Choroid plexus epithelial cell (primary cell): ENCODE measurements around the gene LIMA1.
"Not testable (repeated sequence)": the region's sequence is repeated elsewhere in the genome, so short reads cannot be mapped to it uniquely, and the experiment has no call there.

Source experiments
- DNase-seq: peaks from one replicate; pipeline ENCODE4 v3.0.0-alpha.2; 2010; ENCODE audit warnings: low read depth
- H3K4me3 ChIP-seq: 2 replicates; pipeline ENCODE4 v1.5.1; 2011; ENCODE audit warnings: low read depth, mild to moderate bottlenecking, control low read depth, low read length, moderate library complexity
- TF ChIP-seq, protein P1 (sequence below): conservative IDR thresholded peaks from 2 replicates; pipeline ENCODE4 v1.5.1; 2011; ENCODE audit warnings: low read depth, mild to moderate bottlenecking, control low read depth, inconsistent platforms, low read length, moderate library complexity

LIMA1 gene

DNA sequence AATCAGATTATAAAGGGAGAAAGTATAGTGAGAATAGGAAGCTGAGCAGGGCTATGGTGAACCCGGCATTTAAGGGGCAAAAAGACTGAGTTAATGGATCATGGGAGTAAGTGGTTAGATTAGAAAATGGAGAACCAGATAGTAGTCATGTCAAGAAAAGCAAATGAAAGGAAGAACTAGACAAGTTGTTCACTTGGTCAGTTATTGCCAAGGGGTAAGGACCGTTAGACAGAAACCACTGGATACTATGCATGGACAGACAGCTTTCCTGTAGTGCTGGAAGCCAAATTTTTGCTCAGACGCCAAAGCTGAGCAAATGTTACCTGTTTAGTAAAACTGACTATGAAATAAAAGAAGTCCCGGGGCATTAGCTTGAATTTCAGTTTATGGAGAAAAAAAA is 3.8 kb downstream of the LIMA1 start:
- no peak for DNase-seq
- TF ChIP-seq, protein P1, sequence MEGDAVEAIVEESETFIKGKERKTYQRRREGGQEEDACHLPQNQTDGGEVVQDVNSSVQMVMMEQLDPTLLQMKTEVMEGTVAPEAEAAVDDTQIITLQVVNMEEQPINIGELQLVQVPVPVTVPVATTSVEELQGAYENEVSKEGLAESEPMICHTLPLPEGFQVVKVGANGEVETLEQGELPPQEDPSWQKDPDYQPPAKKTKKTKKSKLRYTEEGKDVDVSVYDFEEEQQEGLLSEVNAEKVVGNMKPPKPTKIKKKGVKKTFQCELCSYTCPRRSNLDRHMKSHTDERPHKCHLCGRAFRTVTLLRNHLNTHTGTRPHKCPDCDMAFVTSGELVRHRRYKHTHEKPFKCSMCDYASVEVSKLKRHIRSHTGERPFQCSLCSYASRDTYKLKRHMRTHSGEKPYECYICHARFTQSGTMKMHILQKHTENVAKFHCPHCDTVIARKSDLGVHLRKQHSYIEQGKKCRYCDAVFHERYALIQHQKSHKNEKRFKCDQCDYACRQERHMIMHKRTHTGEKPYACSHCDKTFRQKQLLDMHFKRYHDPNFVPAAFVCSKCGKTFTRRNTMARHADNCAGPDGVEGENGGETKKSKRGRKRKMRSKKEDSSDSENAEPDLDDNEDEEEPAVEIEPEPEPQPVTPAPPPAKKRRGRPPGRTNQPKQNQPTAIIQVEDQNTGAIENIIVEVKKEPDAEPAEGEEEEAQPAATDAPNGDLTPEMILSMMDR = no peak

DNA sequence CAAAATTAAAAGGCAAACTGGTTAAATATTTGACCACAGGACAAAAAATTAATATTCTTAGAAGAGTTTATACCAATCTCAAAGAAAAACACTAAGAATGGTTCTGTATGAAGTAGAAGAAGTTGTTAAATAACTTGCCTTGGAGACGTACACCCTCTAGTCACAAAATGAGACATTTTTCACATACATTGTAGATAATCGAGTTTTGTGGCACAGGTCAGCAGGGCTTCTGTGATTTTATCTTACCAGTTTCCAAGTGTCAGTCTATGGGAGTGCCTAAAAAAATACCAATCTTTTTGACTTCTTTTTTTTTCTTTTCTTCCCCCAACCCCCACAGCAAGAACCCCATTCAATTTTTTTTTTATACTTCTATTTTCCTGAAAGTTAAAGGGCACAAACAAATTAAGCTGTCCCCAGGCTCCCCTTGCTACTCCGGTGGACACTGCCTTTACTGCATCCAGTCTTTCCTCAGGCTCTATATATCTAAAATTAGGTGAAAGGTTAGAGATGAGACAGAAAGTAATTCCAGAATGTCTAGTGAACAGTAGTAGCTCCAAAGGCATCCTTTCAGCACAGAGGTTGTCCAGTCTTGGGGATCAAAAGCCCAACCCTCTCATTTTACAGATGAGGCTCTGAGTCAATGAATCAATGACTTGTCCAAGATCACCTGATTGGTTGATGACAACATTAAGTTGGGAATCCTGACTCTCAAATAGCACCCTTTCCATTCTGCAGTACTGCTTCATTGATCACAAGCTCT is 6.2 kb downstream of the LIMA1 start:
- H3K4me3 ChIP-seq = no peak overlapping the region
- DNase-seq = no peak
- TF ChIP-seq, protein P1 = no peak

More for the DNA sequence above, 3.8 kb downstream of the LIMA1 start:
- H3K4me3 ChIP-seq = no peak overlapping the region

DNA sequence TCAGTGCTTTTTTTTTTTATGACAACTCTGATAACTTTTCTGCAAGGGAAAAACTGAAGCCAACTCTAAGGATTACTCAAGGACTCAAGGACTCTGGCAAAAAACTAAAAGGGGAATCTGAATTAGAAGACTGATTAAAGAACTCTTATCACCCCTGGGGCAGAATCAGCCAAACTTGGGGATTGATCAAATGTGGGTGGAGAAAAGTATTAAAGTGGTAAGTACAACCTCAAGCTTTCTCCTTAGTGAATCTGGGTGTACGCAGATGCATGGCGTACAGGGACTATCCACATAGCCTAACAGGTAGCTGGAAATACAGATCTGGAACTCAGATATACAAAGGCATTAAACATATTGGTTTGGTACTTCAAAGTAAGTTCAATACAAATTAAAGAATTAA is 7.3 kb downstream of the LIMA1 start:
- no peak overlapping the region for H3K4me3 ChIP-seq
- no peak for DNase-seq
- TF ChIP-seq, protein P1 = no peak

DNA sequence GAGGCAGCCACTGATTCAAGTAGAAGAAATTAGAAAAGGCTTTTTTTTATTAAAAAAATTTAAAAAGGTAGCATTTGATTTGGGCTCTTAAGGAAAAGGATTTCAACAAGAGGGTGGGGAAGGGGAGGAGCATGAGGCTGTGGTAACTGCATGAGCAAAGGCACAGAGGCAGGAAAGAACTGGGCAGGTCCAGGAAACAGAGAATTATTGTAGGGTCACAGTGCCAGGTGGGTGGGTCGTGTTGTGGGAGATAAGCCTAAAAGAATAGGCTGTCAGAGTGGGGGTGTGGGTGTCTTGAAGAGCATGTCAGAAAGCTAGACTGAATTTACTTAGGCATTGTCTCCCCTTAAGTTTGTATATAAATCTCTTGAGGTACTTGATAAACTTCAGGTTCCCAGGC is 7.8 kb downstream of the LIMA1 start:
- TF ChIP-seq, protein P1 = no peak
- no peak for DNase-seq

DNA sequence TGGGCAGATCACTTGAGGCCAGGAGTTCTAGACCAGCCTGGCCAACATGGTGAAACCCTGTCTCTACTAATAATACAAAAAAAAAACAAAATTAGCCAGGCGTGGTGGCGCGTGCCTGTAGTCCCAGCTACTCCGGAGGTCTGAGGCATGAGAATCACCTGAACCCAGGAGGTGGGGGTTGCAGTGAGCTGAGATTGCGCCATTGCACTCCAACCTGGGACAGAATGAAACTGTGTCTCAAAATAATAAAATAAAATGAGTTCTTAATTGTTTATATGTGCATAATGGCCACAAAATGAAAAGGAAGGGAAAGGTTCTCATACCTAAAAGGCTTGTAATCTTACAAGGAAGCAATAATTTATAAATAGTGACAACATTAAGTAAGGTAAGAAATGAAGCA is 8.2 kb downstream of the LIMA1 start:
- not testable (repeated sequence) for H3K4me3 ChIP-seq, DNase-seq

More for the DNA sequence above, 7.8 kb downstream of the LIMA1 start:
- H3K4me3 ChIP-seq = no peak overlapping the region

DNA sequence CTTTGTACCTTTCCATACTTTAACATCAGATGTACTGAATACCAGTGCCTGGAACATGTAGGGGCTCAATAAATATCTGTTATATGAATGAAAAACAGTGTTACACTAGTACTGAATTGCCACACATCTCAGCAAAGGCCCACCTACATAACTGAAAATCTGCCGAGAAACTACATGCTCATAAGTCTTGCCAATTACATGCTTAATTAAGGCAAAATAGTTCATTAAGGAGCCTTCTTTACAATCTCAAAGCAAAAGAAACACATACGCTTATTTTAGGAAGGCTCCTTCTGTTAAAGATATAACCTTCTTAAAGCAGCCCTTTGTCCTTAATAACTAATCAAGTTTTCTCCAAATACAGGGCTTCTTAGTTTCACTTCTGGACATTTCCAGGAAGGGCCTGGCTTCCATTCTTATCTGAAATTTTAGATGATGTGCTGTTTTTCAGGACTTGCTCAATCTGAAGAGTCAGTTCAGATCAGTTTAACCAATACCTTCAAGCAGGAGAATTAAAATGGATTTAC is 11.5 kb downstream of the LIMA1 start:
- H3K4me3 ChIP-seq = peak overlapping the region; percentile 16
- TF ChIP-seq, protein P1 = no peak
- peak; percentile 84 for DNase-seq

DNA sequence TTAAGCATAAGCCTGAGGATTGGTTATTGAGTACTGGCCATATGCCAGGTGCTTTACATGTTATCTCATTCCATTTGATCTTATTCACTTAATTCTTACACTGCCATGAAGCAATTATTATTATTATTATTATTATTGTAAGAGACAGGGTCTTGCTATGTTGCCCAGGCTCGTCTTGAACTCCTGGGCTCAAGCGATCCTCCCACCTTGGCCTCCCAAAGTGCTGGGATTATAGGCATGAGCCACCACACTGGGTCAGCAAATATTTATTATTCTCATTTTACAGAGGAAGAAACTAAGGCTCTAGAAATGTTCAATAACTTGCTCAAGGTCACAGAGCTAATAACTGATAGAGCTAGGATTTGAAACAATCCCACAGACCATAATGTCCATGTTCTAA is 14.8 kb downstream of the LIMA1 start:
- H3K4me3 ChIP-seq = no peak overlapping the region
- no peak for DNase-seq
- TF ChIP-seq, protein P1 = no peak
